OCI-LY7 (cell line): ENCODE results near the gene MYBPC3. TPM values are rescaled to one million over a fixed set of nuclear protein-coding genes. Genes with fewer than 3 reads are reported as not detected.
A peak's percentile ranks its signal among the peaks of the same experiment; 100 is the strongest.

Source experiments
- BruUV-seq: library from RNA; stranded (reverse); fragments of 400-500 nt; replicated peaks from 2 replicates; lab custom pipeline; 2021; lab: Mats Ljungman, UMichigan
- CTCF ChIA-PET: fragments of 300-600 bp; sonication (Branson Sonifier 250); formaldehyde crosslinking; loops from one replicate; lab custom pipeline; 2022; ENCODE audit warnings: antibody characterized with exemption; ENCODE audit not compliant: unreplicated experiment; lab: Charles Lee
- POLR2A ChIA-PET: fragments of 300-600 bp; sonication (Branson Sonifier 250); formaldehyde crosslinking; loops from one replicate; lab custom pipeline; 2022; ENCODE audit warnings: antibody characterized with exemption; lab: Charles Lee
- DNase-seq: peaks from one replicate; pipeline ENCODE4 v3.0.0-alpha.2; 2015; ENCODE audit warnings: low spot score
- H2AFZ ChIP-seq: fragments of 200-600 bp; sonication (generic), shearing (Covaris generic); 2 replicates; pipeline ENCODE4 v1.6.1; 2014; ENCODE audit warnings: mild to moderate bottlenecking, antibody characterized with exemption, low read length, moderate library complexity
- H3K27ac ChIP-seq: fragments of 200-600 bp; sonication (generic); 2 replicates; pipeline ENCODE4 v1.5.1; 2014; ENCODE audit warnings: mixed run types, low read depth, mild to moderate bottlenecking, moderate library complexity, low read length, inconsistent platforms; ENCODE audit not compliant: poor library complexity, severe bottlenecking
- H3K36me3 ChIP-seq: fragments of 200-600 bp; sonication (generic); 2 replicates; pipeline ENCODE4 v1.6.1; 2014; ENCODE audit warnings: mild to moderate bottlenecking, antibody characterized with exemption, low read length, moderate library complexity, mixed read lengths; ENCODE audit not compliant: insufficient read depth
- H3K4me1 ChIP-seq: fragments of 200-600 bp; sonication (generic); 2 replicates; pipeline ENCODE4 v1.5.1; 2014; ENCODE audit warnings: mild to moderate bottlenecking, low read length; ENCODE audit not compliant: insufficient read depth, poor library complexity, severe bottlenecking
- H3K4me2 ChIP-seq: fragments of 200-600 bp; sonication (generic); 2 replicates; pipeline ENCODE4 v1.6.1; 2014; ENCODE audit warnings: mild to moderate bottlenecking, low read length
- H3K4me3 ChIP-seq: fragments of 200-600 bp; sonication (generic); 2 replicates; pipeline ENCODE4 v1.5.1; 2014; ENCODE audit warnings: mild to moderate bottlenecking, low read depth, low read length; ENCODE audit not compliant: poor library complexity, severe bottlenecking
- H3K79me2 ChIP-seq: fragments of 200-600 bp; sonication (generic); 2 replicates; pipeline ENCODE4 v1.6.1; 2016; ENCODE audit warnings: low read depth, mild to moderate bottlenecking, low read length, moderate library complexity, mixed read lengths; ENCODE audit not compliant: insufficient read depth
- H3K9me2 ChIP-seq: fragments of 200-600 bp; sonication (generic); 2 replicates; pipeline ENCODE4 v1.6.1; 2016; ENCODE audit warnings: mild to moderate bottlenecking, low read length, mixed read lengths; ENCODE audit not compliant: insufficient read depth
- H3K9me3 ChIP-seq: fragments of 200-600 bp; sonication (generic); 2 replicates; pipeline ENCODE4 v1.6.1; 2014; ENCODE audit warnings: mild to moderate bottlenecking, mixed run types, low read length, mixed read lengths
- H4K20me1 ChIP-seq: fragments of 200-600 bp; sonication (generic); 2 replicates; pipeline ENCODE4 v1.6.1; 2014; ENCODE audit warnings: mild to moderate bottlenecking, antibody characterized with exemption, low read length, moderate library complexity, mixed read lengths; ENCODE audit not compliant: insufficient read depth
- EZH2phosphoT487 ChIP-seq: fragments of 200-600 bp; sonication (generic); IDR thresholded peaks from 2 replicates; pipeline ENCODE4 v1.6.1; 2018; ENCODE audit warnings: low read depth, borderline replicate concordance, mild to moderate bottlenecking, mixed run types, antibody characterized with exemption, low read length, moderate library complexity, mixed read lengths
- intact Hi-C: fragments of 100-400 bp; cut with micrococcal nuclease; formaldehyde crosslinking; loops from one replicate; pipeline ENCODE4 v1.10.0; 2022; ENCODE audit not compliant: unreplicated experiment
- total RNA-seq, 2 experiments: library from RNA; depleted of rRNA in 1 of 2; stranded (reverse); fragments of >200 nt in 1 of 2; shearing (Covaris generic) in 1 of 2; gene quantifications; 2 replicates each; pipeline ENCODE4 v1.2.3, GENCODE V29; 2014 to 2022
- TF ChIP-seq, protein P1 (sequence below): fragments of 200-600 bp; sonication (generic); conservative IDR thresholded peaks from 2 replicates; pipeline ENCODE4 v1.5.1; 2014; ENCODE audit warnings: mild to moderate bottlenecking, antibody characterized with exemption, low read length, moderate library complexity, mixed read lengths

Gene MYBPC3
- total RNA-seq, 2 experiments from 2014 or later = 0.25 to 0.29 TPM

- intact Hi-C loops = loop anchor here (1.0 to 10.0 kb wide), 4 partner anchors 34 to 102 kb away; partner anchors contain the start of genes MADD and SLC39A13
- peak overlapping the region; percentile 45 for H3K27ac ChIP-seq
Measured at GRCh38 chr11:47374720-47375019, 22.2 kb upstream of the MYBPC3 start.

DNA sequence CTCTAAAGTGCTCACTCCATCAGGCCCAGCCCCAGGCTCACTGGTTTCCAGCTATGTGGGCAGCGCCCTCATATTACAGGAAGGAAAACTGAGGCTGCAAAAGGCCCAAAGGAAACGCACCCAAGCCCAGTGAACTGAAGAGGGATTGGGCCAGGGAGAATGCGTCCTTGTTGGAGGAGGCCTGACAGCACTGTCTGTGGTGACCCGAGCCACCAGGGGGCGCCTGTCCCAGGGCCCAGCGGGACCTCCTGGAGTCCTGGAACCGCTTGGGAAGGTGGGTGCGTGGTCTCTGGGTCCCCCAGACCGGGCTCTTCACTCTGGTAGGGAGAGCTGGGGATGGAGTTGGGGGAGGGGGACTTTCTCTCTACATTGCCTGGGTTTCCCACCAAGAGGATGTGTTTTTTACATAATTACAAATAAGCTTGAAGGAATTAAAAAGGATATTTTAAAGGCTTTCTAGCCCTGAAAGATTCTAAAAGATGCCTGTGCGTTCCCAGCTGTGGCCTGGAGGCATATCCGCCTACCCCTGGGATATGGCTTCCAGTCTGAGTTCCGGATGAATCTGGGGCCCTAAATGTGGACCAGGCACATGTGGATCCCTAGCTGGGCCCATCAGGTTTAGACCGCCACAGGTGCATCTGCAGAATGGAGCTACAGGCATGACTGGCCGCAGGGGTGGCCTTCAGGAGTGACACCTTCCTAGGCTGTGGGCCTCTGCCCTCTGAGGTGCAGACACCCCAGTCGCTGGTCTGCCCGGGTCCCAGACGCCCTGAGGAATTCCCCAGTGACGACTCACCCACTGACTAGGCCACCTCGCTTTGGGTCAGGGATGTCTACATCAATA is 21.6 kb upstream of the MYBPC3 start:
- intact Hi-C loops = loop anchor here (1.0 to 10.0 kb wide), 4 partner anchors 34 to 102 kb away; partner anchors contain the start of genes MADD and SLC39A13
- Histone ChIP-seq H3K4me1 (peaks cover 43% of the 10 kb centered on the region), H3K36me3 (peaks cover 50% of the 10 kb centered on the region), H4K20me1 (no peaks in the 10 kb centered on the region), H3K4me3 (no peak overlapping the region), H2AFZ (no peak overlapping the region), H3K4me2 (peak overlapping the region; percentile 26; the same call in 1 of the 2 replicates), H3K27ac (peak overlapping the region; percentile 45), H3K79me2 (peaks cover 24% of the 10 kb centered on the region), H3K9me2 (no peaks in the 10 kb centered on the region), H3K9me3 (no peaks in the 10 kb centered on the region)
- no TSS peak for BruUV-seq
- TF ChIP-seq, protein P1, sequence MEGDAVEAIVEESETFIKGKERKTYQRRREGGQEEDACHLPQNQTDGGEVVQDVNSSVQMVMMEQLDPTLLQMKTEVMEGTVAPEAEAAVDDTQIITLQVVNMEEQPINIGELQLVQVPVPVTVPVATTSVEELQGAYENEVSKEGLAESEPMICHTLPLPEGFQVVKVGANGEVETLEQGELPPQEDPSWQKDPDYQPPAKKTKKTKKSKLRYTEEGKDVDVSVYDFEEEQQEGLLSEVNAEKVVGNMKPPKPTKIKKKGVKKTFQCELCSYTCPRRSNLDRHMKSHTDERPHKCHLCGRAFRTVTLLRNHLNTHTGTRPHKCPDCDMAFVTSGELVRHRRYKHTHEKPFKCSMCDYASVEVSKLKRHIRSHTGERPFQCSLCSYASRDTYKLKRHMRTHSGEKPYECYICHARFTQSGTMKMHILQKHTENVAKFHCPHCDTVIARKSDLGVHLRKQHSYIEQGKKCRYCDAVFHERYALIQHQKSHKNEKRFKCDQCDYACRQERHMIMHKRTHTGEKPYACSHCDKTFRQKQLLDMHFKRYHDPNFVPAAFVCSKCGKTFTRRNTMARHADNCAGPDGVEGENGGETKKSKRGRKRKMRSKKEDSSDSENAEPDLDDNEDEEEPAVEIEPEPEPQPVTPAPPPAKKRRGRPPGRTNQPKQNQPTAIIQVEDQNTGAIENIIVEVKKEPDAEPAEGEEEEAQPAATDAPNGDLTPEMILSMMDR = peak; percentile 98
- TF ChIP-seq EZH2phosphoT487 = no peak
- CTCF ChIA-PET = interaction anchor here (0.7 to 1.6 kb wide), 5 partner anchors 29 to 1705 kb away, joined by 3 to 9 read pairs (median 6); no protein-coding TSS in a partner anchor
- POLR2A ChIA-PET = interaction anchor here (1.0 to 3.1 kb wide), 5 partner anchors 19 to 578 kb away, joined by 3 to 20 read pairs (median 6); no protein-coding TSS in a partner anchor
- peak; percentile 81 for DNase-seq

More at GRCh38 chr11:47374720-47375019, 22.2 kb upstream of the MYBPC3 start:
- Histone ChIP-seq H3K9me2 (no peaks in the 10 kb centered on the region), H3K9me3 (no peaks in the 10 kb centered on the region), H3K36me3 (peaks cover 44% of the 10 kb centered on the region), H2AFZ (no peak overlapping the region), H3K4me1 (peaks cover 46% of the 10 kb centered on the region), H4K20me1 (no peaks in the 10 kb centered on the region), H3K4me3 (no peak overlapping the region), H3K79me2 (peaks cover 24% of the 10 kb centered on the region), H3K4me2 (peak overlapping the region; percentile 26; the same call in 1 of the 2 replicates)
- ChIA-PET POLR2A (interaction anchor here (1.0 to 3.1 kb wide), 4 partner anchors 18 to 35 kb away, joined by 4 to 20 read pairs (median 11); no protein-coding TSS in a partner anchor), CTCF (interaction anchor here (1.2 to 1.6 kb wide), 4 partner anchors 29 to 37 kb away, joined by 4 to 9 read pairs (median 6); no protein-coding TSS in a partner anchor)
- BruUV-seq = no TSS peak
- TF ChIP-seq EZH2phosphoT487 = no peak
- TF ChIP-seq, protein P1 = no peak
- DNase-seq = no peak
